ENCODE results near the gene SH3YL1. TPM values are rescaled to one million over a fixed set of nuclear protein-coding genes. Genes with fewer than 3 reads are reported as not detected.

The SH3YL1 gene
- polyA plus RNA-seq, 1 of the 3 experiments (the other 2 are of a cell fraction) = 22.7 TPM

GRCh38 chr2:309954-310510, 46.2 kb upstream of the SH3YL1 start:
- Histone ChIP-seq H3K4me3 (ENCODE audit: low read depth in 2 of 2, low read length in 1 of 2) (no peak overlapping the region), H3K27ac (ENCODE audit: low read depth in 2 of 2, low read length in 1 of 2) (no peak overlapping the region), H3K9me3 (no peaks in the 10 kb centered on the region), H3K36me3 (replicated peaks in 1 of 2; ENCODE audit: control insufficient read depth in 1 of 2, insufficient read depth in 2 of 2, low read length in 1 of 2) (no peaks in the 10 kb centered on the region), H3K4me2 (no peak overlapping the region), H3K9ac (no peak overlapping the region), H3K27me3 (ENCODE audit: insufficient read depth) (no peaks in the 10 kb centered on the region), H3K79me2 (ENCODE audit: insufficient read depth) (no peaks in the 10 kb centered on the region), H3F3A (replicated peaks; ENCODE audit: insufficient read depth) (no peaks in the 10 kb centered on the region), H4K20me1 (ENCODE audit: insufficient read depth) (no peaks in the 10 kb centered on the region), H3K4me1 (ENCODE audit: control insufficient read depth in 1 of 2, insufficient read depth in 2 of 2, low read depth in 1 of 2, low read length in 1 of 2) (peaks cover 0 to 7% of the 10 kb centered on the region in 2 experiments; a peak in 1 of 4 replicates), H3K9me2 (no peaks in the 10 kb centered on the region), H2AFZ (ENCODE audit: low read depth) (no peak overlapping the region)
- CTCF ChIA-PET = interaction anchor here (1.2 kb wide), 1 partner anchor 23 kb away, joined by 5 read pairs; no protein-coding TSS in a partner anchor
- TF ChIP-seq TAF1 (IDR thresholded peaks at IDR 0.05; ENCODE audit: borderline replicate concordance, low read depth, low read length) (no peak), TCF12 (IDR thresholded peaks at IDR 0.05) (no peak), RXRA (IDR thresholded peaks at IDR 0.05; ENCODE audit: borderline replicate concordance, low read depth) (no peak), RCOR1 (IDR thresholded peaks at IDR 0.05; ENCODE audit: low read length) (no peak), JUND (IDR thresholded peaks at IDR 0.05) (no peak), RAD21 (IDR thresholded peaks at IDR 0.05; ENCODE audit: low read length) (no peak), SMC3 (IDR thresholded peaks at IDR 0.05; ENCODE audit: low read depth, low read length) (no peak), RFX5 (IDR thresholded peaks at IDR 0.05; ENCODE audit: low read length) (no peak), YY1 (IDR thresholded peaks at IDR 0.05; ENCODE audit: low read depth) (no peak), MAX (IDR thresholded peaks at IDR 0.05; ENCODE audit: low read depth) (no peak), SIN3A (IDR thresholded peaks at IDR 0.05; ENCODE audit: borderline replicate concordance, low read depth, low read length) (no peak)
- no peak for DNase-seq
- POLR2A ChIA-PET = no interaction called here
- WGBS (ENCODE audit: low lambda C conversion rate) = 67% methylated on average over 10 of the region's 10 CpGs

- WGBS (ENCODE audit: low lambda C conversion rate) = 51% methylated on average over 13 of the region's 13 CpGs
- H3F3A ChIP-seq (replicated peaks; ENCODE audit: insufficient read depth) = no peaks in the 10 kb centered on the region
- H3K4me1 ChIP-seq (ENCODE audit: control insufficient read depth in 1 of 2, insufficient read depth in 2 of 2, low read depth in 1 of 2, low read length in 1 of 2) = peaks cover 0 to 7% of the 10 kb centered on the region in 2 experiments; a peak in 1 of 4 replicates
- H3K27me3 ChIP-seq (ENCODE audit: insufficient read depth) = no peaks in the 10 kb centered on the region
- no peaks in the 10 kb centered on the region for H3K9me2 ChIP-seq
- no peak overlapping the region for H2AFZ ChIP-seq (ENCODE audit: low read depth)
- H3K27ac ChIP-seq (ENCODE audit: low read depth in 2 of 2, low read length in 1 of 2) = no peak overlapping the region
- H3K4me2 ChIP-seq = no peak overlapping the region
- no peaks in the 10 kb centered on the region for H3K9me3 ChIP-seq
- TF ChIP-seq MEF2A (IDR thresholded peaks at IDR 0.05; ENCODE audit: borderline replicate concordance, low read depth) (no peak), CHD2 (IDR thresholded peaks at IDR 0.05; ENCODE audit: low read length, partially characterized antibody) (no peak), RCOR1 (IDR thresholded peaks at IDR 0.05; ENCODE audit: low read length) (no peak), USF2 (IDR thresholded peaks at IDR 0.05; ENCODE audit: borderline replicate concordance, low read depth, low read length) (no peak), FOXJ3 (CRISPR knock-in tag; IDR thresholded peaks at IDR 0.05) (no peak), GATA2 (CRISPR knock-in tag; IDR thresholded peaks at IDR 0.05) (0 out of 2 replicates have a peak, but pooled peaks have one; percentile 21), RAD21 (IDR thresholded peaks at IDR 0.05; ENCODE audit: low read length) (no peak)
- POLR2A ChIA-PET = no interaction called here
- no peak for DNase-seq
- H4K20me1 ChIP-seq (ENCODE audit: insufficient read depth) = no peaks in the 10 kb centered on the region
- no peaks in the 10 kb centered on the region for H3K36me3 ChIP-seq (replicated peaks in 1 of 2; ENCODE audit: control insufficient read depth in 1 of 2, insufficient read depth in 2 of 2, low read length in 1 of 2)
- H3K4me3 ChIP-seq (ENCODE audit: low read depth in 2 of 2, low read length in 1 of 2) = no peak overlapping the region
- CTCF ChIA-PET = interaction anchor here (1.2 kb wide), 1 partner anchor 23 kb away, joined by 5 read pairs; no protein-coding TSS in a partner anchor
- no peak overlapping the region for H3K9ac ChIP-seq
- no peaks in the 10 kb centered on the region for H3K79me2 ChIP-seq (ENCODE audit: insufficient read depth)
Observed at GRCh38 chr2:309148-309953, 45.5 kb upstream of the SH3YL1 start.

All from SK-N-SH (cell line).